MM.1S (cell line): ENCODE results near the gene SAP30.

ENCODE experiments used
- EZH2 ChIP-seq: fragments of 300-600 bp; sonication (generic); optimal IDR thresholded peaks from 2 replicates; pipeline ENCODE3; 2017; ENCODE audit warnings: low read depth, mild to moderate bottlenecking, antibody characterized with exemption, low read length, mixed read lengths
- TF ChIP-seq, protein P1 (sequence below): fragments of 300-600 bp; sonication (generic); IDR thresholded peaks from 2 replicates; pipeline ENCODE4 v1.5.1; 2016; ENCODE audit warnings: antibody characterized with exemption, low read length, mixed read lengths

DNA sequence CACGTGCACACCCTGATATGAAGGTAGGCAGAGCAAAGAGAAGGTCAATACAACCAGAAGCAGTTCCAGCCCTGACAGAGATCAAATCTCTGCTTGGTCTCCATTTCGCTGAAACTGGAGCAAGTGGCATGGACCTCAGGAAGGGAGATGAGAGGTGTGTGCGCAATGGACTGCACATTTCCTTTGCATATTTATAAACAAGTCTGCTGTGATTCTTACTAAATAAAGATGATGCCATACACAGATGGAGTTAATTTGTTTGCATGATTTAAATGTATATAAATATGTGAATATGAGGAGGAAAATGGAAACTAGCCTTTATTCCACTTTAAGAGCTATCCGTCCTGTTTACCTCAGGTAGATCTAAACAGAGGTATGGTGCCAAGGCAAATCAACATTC, 30.3 kb downstream of the SAP30 start:
- TF ChIP-seq, protein P1, sequence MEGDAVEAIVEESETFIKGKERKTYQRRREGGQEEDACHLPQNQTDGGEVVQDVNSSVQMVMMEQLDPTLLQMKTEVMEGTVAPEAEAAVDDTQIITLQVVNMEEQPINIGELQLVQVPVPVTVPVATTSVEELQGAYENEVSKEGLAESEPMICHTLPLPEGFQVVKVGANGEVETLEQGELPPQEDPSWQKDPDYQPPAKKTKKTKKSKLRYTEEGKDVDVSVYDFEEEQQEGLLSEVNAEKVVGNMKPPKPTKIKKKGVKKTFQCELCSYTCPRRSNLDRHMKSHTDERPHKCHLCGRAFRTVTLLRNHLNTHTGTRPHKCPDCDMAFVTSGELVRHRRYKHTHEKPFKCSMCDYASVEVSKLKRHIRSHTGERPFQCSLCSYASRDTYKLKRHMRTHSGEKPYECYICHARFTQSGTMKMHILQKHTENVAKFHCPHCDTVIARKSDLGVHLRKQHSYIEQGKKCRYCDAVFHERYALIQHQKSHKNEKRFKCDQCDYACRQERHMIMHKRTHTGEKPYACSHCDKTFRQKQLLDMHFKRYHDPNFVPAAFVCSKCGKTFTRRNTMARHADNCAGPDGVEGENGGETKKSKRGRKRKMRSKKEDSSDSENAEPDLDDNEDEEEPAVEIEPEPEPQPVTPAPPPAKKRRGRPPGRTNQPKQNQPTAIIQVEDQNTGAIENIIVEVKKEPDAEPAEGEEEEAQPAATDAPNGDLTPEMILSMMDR: no peak
- TF ChIP-seq EZH2: no peak
